CD4-positive, alpha-beta T cell (primary cell): ENCODE data around the gene SAMSN1. TPM values are rescaled to one million over a fixed set of nuclear protein-coding genes. Genes with fewer than 3 reads are reported as not detected.

Experiments used
- ATAC-seq: fragments of 200-7000 bp; cut with Tn5 transposase; one replicate; pipeline ENCODE4 v1.10.0; 2022; ENCODE audit warnings: mild to moderate bottlenecking; ENCODE audit not compliant: poor library complexity
- CTCF ChIA-PET: fragments of 350-600 bp; sonication (Branson Sonifier 250); formaldehyde crosslinking; loops from one replicate; lab custom pipeline; 2021; ENCODE audit warnings: antibody characterized with exemption, inconsistent platforms; lab: Charles Lee
- POLR2A ChIA-PET: fragments of 350-600 bp; sonication (Branson Sonifier 250); formaldehyde crosslinking; loops from one replicate; lab custom pipeline; 2021; ENCODE audit warnings: antibody characterized with exemption, inconsistent platforms; lab: Charles Lee
- DNase-seq, 14 experiments: peaks; one replicate each; pipeline ENCODE4 v3.0.0-alpha.2; 2013 to 2020; ENCODE audit warnings: mixed read lengths in 2 of 14
- H3K27ac ChIP-seq, 2 donors: one replicate each; pipeline versions ENCODE4 v1.5.1 to v1.7.0; 2013; ENCODE audit warnings: low read length in 2 of 2, low read depth in 1 of 2, mild to moderate bottlenecking in 1 of 2
- H3K27me3 ChIP-seq, 2 experiments: 1 replicate in 1 of 2; 2 replicates in 1 of 2; pipeline versions ENCODE4 v1.6.1 to v1.7.0; 2013; ENCODE audit warnings: low read length in 2 of 2, control low read depth in 1 of 2, mild to moderate bottlenecking in 1 of 2, moderate library complexity in 1 of 2; ENCODE audit not compliant: insufficient read depth in 2 of 2, control insufficient read depth in 1 of 2
- H3K36me3 ChIP-seq: one replicate; pipeline ENCODE4 v1.6.1; 2013; ENCODE audit warnings: low read length, control low read depth; ENCODE audit not compliant: insufficient read depth
- H3K4me1 ChIP-seq: one replicate; pipeline ENCODE4 v1.6.1; 2013; ENCODE audit warnings: low read length, control low read depth; ENCODE audit not compliant: insufficient read depth
- H3K4me3 ChIP-seq: one replicate; pipeline ENCODE4 v1.5.1; 2013; ENCODE audit warnings: mild to moderate bottlenecking, low read length, moderate library complexity
- H3K9me3 ChIP-seq, 2 experiments: 1 replicate in 1 of 2; 2 replicates in 1 of 2; pipeline versions ENCODE4 v1.6.1 to v1.7.0; 2013; ENCODE audit warnings: low read length in 2 of 2, mild to moderate bottlenecking in 2 of 2, control low read depth in 1 of 2, moderate library complexity in 1 of 2; ENCODE audit not compliant: control insufficient read depth in 1 of 2, insufficient read depth in 1 of 2
- H3K27ac Mint-ChIP-seq: one replicate; pipeline ENCODE4 v1.8.0; 2020; ENCODE audit warnings: mixed read lengths
- H3K27me3 Mint-ChIP-seq: one replicate; pipeline ENCODE4 v1.8.0; 2021; ENCODE audit warnings: mixed read lengths
- H3K36me3 Mint-ChIP-seq: one replicate; pipeline ENCODE4 v1.8.0; 2021; ENCODE audit warnings: low read depth, mixed read lengths
- H3K4me1 Mint-ChIP-seq: one replicate; pipeline ENCODE4 v1.8.0; 2021; ENCODE audit warnings: low read depth, mixed read lengths
- H3K4me3 Mint-ChIP-seq: one replicate; pipeline ENCODE4 v1.8.0; 2020; ENCODE audit warnings: mild to moderate bottlenecking, mixed read lengths
- H3K9me3 Mint-ChIP-seq: one replicate; pipeline ENCODE4 v1.8.0; 2020; ENCODE audit warnings: mixed read lengths
- intact Hi-C, 2 experiments: fragments of 100-400 bp; cut with DNase I in 1 of 2; cut with micrococcal nuclease in 1 of 2; formaldehyde crosslinking; loops; one replicate each; pipeline versions ENCODE4 v1.15.1 to v1.9.0; 2023 to 2025; cut with DNase I, micrococcal nuclease
- total RNA-seq, 174 experiments: library from RNA in 2 of 174; stranded (reverse) in 2 of 174; gene quantifications; one replicate each; pipeline ENCODE4 v1.2.3 and lab custom pipeline; 2021 to 2026
- TF ChIP-seq, protein P1 (sequence below): fragments of 200-600 bp; IDR thresholded peaks from one replicate; pipeline ENCODE4 v1.8.0; 2022; ENCODE audit warnings: antibody characterized with exemption, mild to moderate bottlenecking

Gene SAMSN1
- total RNA-seq, 2 experiments from 2014 or later, result 51.2 to 51.3 TPM

DNA sequence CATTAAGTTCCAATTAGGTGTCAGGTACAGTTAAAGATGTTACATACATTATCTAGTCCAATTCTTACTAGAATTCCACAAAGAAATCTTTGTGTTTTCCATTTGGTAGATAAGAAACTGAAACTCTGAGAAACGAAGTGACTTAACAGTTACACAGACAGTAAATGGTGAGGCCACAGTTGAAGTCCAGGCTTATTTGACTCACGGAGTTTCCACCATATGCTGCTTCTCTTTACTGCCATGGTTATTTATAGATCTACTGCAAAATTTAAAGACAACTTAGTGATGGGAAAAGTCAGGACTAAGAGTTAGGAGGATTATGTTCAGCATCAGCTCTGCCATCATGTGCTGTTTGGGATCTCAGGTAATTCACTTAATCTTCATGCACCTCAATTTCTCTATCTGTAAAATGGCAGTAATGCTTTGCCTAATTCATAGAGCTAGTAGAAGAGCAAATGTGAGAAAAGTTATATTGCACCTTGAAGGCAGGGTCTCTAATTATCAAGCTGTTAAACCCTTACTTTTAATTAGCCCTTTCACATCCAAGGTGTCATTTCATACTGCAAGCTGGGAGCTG is 26.2 kb upstream of the SAMSN1 start:
- H3K9me3 ChIP-seq, result no peaks in the 10 kb centered on the region
- H3K27me3 ChIP-seq, result no peaks in the 10 kb centered on the region
- Mint-ChIP-seq H3K27ac (no peak overlapping the region), H3K36me3 (no peaks in the 10 kb centered on the region), H3K4me1 (no peaks in the 10 kb centered on the region), H3K4me3 (no peak overlapping the region), H3K9me3 (no peaks in the 10 kb centered on the region), H3K27me3 (no peaks in the 10 kb centered on the region)
- no peak for ATAC-seq
- no peaks in the 10 kb centered on the region for H3K4me1 ChIP-seq
- no peak overlapping the region for H3K27ac ChIP-seq
- H3K4me3 ChIP-seq, result no peak overlapping the region
- ChIA-PET POLR2A (interaction anchor here (1.0 to 1.2 kb wide), 2 partner anchors 14 to 17 kb away, joined by 3 read pairs; no protein-coding TSS in a partner anchor), CTCF (interaction anchor here (1.4 to 1.6 kb wide), 2 partner anchors 9 to 14 kb away, joined by 3 to 4 read pairs; no protein-coding TSS in a partner anchor)
- TF ChIP-seq, protein P1, sequence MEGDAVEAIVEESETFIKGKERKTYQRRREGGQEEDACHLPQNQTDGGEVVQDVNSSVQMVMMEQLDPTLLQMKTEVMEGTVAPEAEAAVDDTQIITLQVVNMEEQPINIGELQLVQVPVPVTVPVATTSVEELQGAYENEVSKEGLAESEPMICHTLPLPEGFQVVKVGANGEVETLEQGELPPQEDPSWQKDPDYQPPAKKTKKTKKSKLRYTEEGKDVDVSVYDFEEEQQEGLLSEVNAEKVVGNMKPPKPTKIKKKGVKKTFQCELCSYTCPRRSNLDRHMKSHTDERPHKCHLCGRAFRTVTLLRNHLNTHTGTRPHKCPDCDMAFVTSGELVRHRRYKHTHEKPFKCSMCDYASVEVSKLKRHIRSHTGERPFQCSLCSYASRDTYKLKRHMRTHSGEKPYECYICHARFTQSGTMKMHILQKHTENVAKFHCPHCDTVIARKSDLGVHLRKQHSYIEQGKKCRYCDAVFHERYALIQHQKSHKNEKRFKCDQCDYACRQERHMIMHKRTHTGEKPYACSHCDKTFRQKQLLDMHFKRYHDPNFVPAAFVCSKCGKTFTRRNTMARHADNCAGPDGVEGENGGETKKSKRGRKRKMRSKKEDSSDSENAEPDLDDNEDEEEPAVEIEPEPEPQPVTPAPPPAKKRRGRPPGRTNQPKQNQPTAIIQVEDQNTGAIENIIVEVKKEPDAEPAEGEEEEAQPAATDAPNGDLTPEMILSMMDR, result no peak
- DNase-seq, result no peak
- no peaks in the 10 kb centered on the region for H3K36me3 ChIP-seq
- intact Hi-C loops, result no loop called here

DNA sequence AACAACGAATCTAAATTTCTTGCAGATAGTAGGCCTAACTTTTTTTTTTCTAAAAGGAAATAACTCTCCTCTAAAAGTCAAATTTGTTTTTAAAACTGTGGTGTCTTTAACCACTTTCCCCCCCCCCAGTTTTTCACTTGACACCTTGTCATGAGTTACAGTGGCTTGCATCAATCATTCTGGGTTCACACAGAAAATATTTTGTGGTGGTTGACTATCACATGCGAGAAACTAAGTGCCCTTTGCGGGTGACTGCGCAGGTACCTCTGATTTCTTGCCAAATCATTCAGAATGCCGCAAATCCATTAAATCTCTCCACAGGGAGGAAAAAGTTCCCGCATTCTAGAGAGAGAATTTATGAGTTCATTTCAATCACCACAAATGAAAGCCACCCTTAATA is 23.8 kb upstream of the SAMSN1 start:
- ChIA-PET POLR2A (no interaction called here), CTCF (interaction anchor here (1.6 kb wide), 1 partner anchor 11 kb away, joined by 4 read pairs; no protein-coding TSS in a partner anchor)
- no peaks in the 10 kb centered on the region for H3K36me3 Mint-ChIP-seq
- H3K4me1 Mint-ChIP-seq, result no peaks in the 10 kb centered on the region
- H3K4me3 Mint-ChIP-seq, result no peak overlapping the region
- no peaks in the 10 kb centered on the region for H3K36me3 ChIP-seq
- no peaks in the 10 kb centered on the region for H3K9me3 ChIP-seq
- ATAC-seq (no peak), DNase-seq (no peak)
- H3K4me3 ChIP-seq, result no peak overlapping the region
- H3K27ac Mint-ChIP-seq, result no peak overlapping the region
- TF ChIP-seq, protein P1, result no peak
- H3K27me3 Mint-ChIP-seq, result no peaks in the 10 kb centered on the region
- no peak overlapping the region for H3K27ac ChIP-seq
- H3K4me1 ChIP-seq, result no peaks in the 10 kb centered on the region
- H3K9me3 Mint-ChIP-seq, result no peaks in the 10 kb centered on the region
- no peaks in the 10 kb centered on the region for H3K27me3 ChIP-seq
- intact Hi-C loops, result no loop called here

DNA sequence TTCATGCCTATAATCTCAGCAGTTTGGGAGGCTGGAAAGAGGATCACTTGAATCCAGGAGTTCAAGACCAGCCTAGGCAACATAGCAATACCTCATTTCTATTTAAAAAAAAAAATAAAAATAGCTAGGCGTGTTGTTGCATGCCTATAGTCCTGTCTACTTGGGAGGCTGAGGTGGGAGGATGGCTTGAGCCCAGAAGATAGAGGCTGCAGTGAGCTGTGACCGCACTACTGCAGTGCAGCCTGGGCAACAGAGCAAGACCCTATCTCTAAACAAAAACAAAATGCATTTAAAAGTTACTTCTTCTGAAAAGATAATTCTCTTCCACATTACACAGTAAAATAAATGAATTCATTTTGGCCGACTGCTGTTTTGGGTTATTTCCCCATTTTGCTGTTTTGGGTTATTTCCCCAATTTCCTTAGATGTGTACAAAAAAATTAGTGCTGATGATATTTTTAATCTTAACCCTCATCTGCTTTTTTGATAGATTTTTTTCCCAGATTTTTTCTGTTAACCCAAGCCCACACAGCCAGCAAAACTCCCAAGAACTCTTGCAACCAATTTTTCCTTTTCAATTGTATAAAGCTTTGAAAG is 23.0 kb upstream of the SAMSN1 start:
- H3K36me3 ChIP-seq, result no peaks in the 10 kb centered on the region
- CTCF ChIA-PET, result interaction anchor here (1.6 kb wide), 1 partner anchor 11 kb away, joined by 4 read pairs; no protein-coding TSS in a partner anchor
- intact Hi-C loops, result no loop called here

More for the DNA sequence above, 23.0 kb upstream of the SAMSN1 start:
- no peak overlapping the region for H3K27ac Mint-ChIP-seq
- H3K4me3 Mint-ChIP-seq, result no peak overlapping the region
- no peaks in the 10 kb centered on the region for H3K4me1 Mint-ChIP-seq
- POLR2A ChIA-PET, result no interaction called here
- ATAC-seq, result no peak
- Histone ChIP-seq H3K27ac (no peak overlapping the region), H3K27me3 (no peaks in the 10 kb centered on the region), H3K4me1 (no peaks in the 10 kb centered on the region), H3K4me3 (no peak overlapping the region), H3K9me3 (no peaks in the 10 kb centered on the region)
- H3K27me3 Mint-ChIP-seq, result no peaks in the 10 kb centered on the region
- no peaks in the 10 kb centered on the region for H3K9me3 Mint-ChIP-seq
- TF ChIP-seq, protein P1, result no peak
- no peaks in the 10 kb centered on the region for H3K36me3 Mint-ChIP-seq
- no peak for DNase-seq
